ENCODE results near the gene CYB561.

DNA sequence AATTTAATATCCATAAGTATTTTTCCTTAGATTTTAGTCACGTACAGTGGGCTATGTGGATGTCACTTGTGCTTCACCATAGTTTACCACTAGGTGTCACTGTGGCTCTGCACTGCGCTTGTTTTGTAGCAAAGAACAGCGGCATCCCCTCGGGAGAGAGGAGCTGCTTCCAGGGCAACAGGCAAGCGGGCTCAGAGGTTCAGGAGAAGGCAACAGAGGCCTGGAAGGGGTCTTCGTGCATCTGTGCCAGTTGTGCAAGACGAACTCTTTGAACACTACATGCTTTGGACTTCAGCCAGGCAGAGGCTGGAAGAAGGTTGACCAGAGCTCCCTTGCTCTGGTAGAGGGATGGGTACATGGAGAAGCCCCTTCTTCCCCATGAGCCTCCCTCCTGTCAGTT, 20.6 kb downstream of the CYB561 start:
- 0 out of 4 replicates have a peak, but pooled peaks of 1 of the 2 experiments have one; percentile 13 for TF ChIP-seq SRF (CRISPR knock-in tag; IDR thresholded peaks at IDR 0.05)
- no peak for TF ChIP-seq GTF2A2 (tag; IDR thresholded peaks at IDR 0.05)
- no peak for TF ChIP-seq ZFP36 (IDR thresholded peaks at IDR 0.05; ENCODE audit: low read depth, low read length, partially characterized antibody)
- TF ChIP-seq, protein P1, sequence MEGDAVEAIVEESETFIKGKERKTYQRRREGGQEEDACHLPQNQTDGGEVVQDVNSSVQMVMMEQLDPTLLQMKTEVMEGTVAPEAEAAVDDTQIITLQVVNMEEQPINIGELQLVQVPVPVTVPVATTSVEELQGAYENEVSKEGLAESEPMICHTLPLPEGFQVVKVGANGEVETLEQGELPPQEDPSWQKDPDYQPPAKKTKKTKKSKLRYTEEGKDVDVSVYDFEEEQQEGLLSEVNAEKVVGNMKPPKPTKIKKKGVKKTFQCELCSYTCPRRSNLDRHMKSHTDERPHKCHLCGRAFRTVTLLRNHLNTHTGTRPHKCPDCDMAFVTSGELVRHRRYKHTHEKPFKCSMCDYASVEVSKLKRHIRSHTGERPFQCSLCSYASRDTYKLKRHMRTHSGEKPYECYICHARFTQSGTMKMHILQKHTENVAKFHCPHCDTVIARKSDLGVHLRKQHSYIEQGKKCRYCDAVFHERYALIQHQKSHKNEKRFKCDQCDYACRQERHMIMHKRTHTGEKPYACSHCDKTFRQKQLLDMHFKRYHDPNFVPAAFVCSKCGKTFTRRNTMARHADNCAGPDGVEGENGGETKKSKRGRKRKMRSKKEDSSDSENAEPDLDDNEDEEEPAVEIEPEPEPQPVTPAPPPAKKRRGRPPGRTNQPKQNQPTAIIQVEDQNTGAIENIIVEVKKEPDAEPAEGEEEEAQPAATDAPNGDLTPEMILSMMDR (IDR thresholded peaks at IDR 0.05 in 2 of 3, conservative IDR thresholded peaks at IDR 0.05 in 1 of 3; ENCODE audit: insufficient read depth in 2 of 3, low read depth in 1 of 3, low read length in 3 of 3), result peak; percentile 91 to 96 (median 94)
- no peak for TF ChIP-seq CBX8 (IDR thresholded peaks at IDR 0.05; ENCODE audit: borderline replicate concordance, extremely low read depth, low read depth, low read length, poor library complexity, severe bottlenecking)
- TF ChIP-seq, protein P2, sequence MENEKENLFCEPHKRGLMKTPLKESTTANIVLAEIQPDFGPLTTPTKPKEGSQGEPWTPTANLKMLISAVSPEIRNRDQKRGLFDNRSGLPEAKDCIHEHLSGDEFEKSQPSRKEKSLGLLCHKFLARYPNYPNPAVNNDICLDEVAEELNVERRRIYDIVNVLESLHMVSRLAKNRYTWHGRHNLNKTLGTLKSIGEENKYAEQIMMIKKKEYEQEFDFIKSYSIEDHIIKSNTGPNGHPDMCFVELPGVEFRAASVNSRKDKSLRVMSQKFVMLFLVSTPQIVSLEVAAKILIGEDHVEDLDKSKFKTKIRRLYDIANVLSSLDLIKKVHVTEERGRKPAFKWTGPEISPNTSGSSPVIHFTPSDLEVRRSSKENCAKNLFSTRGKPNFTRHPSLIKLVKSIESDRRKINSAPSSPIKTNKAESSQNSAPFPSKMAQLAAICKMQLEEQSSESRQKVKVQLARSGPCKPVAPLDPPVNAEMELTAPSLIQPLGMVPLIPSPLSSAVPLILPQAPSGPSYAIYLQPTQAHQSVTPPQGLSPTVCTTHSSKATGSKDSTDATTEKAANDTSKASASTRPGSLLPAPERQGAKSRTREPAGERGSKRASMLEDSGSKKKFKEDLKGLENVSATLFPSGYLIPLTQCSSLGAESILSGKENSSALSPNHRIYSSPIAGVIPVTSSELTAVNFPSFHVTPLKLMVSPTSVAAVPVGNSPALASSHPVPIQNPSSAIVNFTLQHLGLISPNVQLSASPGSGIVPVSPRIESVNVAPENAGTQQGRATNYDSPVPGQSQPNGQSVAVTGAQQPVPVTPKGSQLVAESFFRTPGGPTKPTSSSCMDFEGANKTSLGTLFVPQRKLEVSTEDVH (IDR thresholded peaks at IDR 0.05; ENCODE audit: low read depth, partially characterized antibody), result no peak
- TF ChIP-seq TRIM24 (IDR thresholded peaks at IDR 0.05), result no peak
- no peak for TF ChIP-seq POLR2AphosphoS5 (IDR thresholded peaks at IDR 0.05; ENCODE audit: control insufficient read depth, insufficient read depth, low read depth, low read length)
- no peak for TF ChIP-seq MYC (IDR thresholded peaks at IDR 0.05; ENCODE audit: low read depth, low read length)
- no peak for TF ChIP-seq MYC (CRISPR knock-in tag; IDR thresholded peaks at IDR 0.05; ENCODE audit: borderline replicate concordance, low read depth)
- no peak for TF ChIP-seq BACH1 (tag; IDR thresholded peaks at IDR 0.05)
- TF ChIP-seq, protein P3, sequence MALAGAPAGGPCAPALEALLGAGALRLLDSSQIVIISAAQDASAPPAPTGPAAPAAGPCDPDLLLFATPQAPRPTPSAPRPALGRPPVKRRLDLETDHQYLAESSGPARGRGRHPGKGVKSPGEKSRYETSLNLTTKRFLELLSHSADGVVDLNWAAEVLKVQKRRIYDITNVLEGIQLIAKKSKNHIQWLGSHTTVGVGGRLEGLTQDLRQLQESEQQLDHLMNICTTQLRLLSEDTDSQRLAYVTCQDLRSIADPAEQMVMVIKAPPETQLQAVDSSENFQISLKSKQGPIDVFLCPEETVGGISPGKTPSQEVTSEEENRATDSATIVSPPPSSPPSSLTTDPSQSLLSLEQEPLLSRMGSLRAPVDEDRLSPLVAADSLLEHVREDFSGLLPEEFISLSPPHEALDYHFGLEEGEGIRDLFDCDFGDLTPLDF (CRISPR knock-in tag; IDR thresholded peaks at IDR 0.05), result no peak
